Hematopoietic multipotent progenitor cell treated with erythropoietin and hydrocortisone succinate and interleukin-3 and kit ligand, for 4 days (in vitro differentiated cells): ENCODE data around the gene HES1.

Experiments used
- DNase-seq: peaks from one replicate; pipeline ENCODE4 v3.0.0-alpha.2; 2015

HES1 gene

DNA sequence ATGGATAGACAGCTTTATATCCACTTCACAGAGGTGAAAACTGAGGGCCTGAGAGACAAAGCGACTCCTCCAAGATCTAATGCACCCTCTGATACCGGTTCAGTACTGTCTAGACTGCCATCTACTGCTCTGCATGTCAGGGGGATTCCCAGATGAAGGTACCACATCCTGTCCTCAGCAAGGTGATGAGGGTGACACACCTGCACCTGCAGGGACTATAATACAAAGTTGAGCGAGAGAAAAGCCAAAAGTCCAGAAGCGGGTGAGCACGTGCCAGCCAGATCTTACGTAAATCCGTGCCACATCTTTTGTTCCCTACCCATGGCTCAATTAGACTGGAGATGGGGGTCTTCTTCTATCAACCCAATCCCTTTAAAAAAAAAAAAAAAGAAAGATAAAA, 32.4 kb upstream of the HES1 start:
- no peak for DNase-seq

DNA sequence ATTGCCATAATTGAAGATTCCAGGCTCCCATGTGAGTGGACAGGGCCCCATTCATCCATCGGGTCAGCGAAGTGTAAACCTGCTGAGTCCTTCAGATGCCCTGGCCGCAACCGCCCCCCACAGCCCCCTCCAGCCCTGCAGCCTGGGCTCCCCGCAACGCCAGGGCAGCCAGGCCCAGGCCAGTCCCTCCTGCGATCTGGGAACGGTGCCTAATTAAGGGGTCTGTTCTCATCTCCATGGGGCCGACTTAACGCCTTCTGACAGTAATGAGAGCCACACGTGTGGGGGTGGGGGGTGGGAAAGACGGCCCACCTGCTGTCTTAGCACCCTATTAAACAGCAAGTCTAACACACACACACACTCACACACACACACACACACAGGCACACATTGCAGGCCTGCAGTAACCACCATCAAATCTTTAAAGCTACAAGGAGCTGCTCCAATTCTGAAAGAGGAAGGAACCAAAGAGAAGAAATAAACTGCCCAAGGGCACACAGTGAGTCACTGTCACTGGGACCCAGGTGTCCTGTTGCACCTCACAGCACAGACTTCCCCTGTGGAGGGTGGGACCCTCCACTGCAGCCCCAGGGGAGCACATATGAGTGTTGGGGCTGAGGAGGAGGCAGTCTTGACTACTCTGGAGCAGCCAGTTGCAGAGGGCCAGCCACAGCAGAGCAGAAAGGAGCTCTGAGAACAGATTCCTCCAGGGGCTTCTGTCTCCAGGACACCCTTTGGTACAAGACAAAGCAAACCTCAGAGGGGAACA, 31.8 kb upstream of the HES1 start:
- peak; percentile 54 for DNase-seq

DNA sequence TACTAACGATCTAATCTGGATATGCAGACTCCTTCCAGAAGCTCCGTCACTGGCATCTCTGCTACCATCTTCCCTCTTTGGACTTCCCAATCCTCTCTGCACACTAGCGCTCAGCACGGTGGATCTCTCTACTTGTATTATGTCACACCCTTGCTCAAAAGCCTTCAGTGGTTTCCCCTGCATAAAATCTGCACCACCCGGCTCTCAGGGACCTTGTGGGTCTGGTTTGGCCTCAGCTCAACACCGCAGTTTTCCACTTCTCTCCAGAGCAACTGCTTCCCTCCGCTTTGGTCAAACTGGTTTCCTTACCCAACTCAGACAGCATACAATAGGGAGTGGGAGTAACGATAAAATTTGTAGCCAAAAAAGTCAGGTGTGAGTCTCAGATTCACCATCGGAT, 30.7 kb upstream of the HES1 start:
- no peak for DNase-seq

DNA sequence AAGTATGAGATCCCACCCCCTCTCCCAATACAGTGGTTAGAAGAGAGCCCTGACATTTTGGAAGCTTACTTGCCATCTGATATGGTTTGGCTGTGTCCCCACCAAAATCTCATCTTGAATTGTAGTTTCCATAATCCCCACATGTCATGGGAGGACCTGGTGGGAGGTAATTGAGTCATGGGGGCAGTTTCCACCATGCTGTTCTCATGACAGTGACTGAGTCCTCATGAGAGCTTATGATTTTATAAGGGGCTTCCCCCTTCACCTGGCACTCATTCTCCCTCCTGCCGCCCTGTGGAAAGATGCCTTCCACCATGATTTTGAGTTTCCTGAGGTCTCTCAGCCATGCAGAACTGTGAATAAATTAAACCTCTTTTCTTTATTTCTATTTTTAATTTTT, 28.8 kb upstream of the HES1 start:
- no peak for DNase-seq

DNA sequence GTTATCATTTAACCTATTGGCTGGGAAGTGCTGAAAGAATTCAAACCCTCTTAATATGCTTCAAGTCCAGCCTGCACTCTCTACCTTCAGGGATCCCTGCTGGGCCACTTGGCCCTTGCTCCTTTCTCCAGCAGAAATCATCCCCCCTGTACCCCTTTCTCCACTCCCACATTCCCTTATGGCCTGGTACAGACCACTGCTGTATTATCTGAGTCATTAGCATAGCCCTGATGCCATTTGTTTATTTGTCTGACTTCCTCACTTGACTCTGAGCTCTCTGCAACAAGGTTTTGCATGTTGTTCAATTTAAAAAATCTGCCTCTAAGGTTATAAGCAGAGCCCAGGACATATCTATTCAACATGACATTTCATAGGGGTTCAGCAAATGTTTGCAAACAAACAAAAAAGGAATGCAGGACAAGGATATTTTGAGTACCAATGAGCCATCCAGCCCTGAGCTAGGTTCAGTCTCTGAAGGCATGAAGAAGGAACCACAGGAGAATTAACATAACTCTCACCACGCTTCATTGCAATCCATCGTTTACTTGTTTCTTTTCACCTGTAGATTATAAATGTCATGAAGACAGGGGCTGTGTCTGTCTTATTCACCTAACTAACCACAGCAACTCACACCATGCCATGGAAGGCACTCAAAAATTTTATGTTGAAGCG, 26.6 kb upstream of the HES1 start:
- no peak for DNase-seq

DNA sequence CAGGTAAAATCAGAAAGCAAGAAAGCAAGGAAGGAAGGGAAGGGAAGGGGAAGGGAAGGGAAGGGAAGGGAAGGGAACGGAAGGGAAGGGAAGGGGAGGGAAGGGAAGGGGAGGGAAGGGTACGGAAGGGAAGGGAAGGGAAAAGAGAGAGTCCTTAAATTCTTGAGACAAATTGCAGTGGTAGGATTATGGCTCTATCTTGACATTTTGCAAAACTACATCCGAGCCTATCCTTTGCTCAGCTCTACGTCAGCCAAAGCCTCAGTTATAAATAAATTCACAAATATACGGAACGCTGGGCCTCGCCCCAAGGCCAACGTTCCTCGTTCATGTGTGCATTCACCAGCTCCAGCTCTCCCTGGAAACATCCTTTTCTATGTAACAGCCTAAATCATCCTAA, 25.5 kb upstream of the HES1 start:
- DNase-seq: no peak

DNA sequence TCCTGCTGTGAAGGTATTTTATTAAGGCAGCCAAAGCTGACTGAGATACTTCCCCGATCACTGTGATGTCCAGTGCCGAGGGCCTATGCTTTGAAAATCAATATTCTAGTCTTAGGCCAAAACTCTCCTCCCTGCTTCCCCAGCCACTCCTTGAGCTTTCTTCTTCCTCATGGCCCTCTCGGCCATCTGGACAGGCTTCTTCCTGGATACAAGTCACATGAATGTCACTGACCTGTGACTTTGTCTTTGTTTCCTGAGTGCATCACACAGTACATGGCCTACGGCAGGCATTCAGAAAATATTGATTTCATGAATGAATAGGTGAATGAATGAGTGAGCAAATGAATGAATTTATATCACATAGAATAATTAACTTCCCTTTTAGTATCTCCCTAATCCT, 24.6 kb upstream of the HES1 start:
- DNase-seq: no peak

DNA sequence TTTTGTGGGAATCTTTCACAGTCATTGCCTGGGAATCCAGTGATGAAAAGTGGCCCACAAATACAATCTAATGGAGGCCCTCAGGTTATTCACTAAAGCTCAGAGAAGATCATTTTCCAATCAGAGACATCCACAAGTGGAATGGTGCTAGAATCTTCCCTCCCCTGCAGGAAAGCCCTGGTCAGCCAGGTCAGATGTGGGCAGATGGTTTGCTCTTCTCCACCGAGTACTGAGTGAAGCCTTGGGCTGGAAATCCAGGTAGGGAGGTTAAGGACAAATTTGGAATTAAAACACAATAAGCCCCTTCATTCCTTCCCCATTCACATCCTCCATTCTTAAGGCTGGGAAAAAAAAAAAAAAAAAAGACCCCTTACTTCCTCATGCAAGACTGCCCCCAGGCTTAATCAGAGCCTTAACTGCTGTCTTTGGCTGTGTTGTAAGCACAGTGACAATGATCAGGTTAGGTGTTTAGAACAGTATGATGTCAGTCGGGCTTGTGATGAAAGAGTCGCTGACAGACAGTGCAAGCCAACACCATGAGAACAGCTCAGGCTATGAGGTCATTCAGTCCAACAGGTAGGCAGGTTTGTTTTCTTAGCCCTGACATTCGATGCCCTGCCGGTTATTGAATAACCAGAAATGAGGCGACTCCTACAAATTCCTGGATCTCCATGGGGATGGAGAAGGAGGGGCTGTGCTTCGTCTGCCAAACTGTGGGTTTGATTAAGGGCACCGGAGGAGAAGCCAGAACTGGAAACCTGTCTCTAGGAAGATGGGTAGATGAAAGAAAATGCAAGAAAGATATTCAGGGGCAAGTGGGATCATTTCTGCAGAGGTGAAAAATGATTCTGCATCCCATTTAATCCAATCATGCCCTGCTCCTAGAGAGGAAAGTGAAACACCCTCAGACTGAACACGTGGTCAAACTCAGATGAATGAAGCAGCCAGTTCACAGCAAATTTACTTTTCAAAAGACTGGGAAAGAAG, 23.5 kb upstream of the HES1 start:
- DNase-seq: no peak

DNA sequence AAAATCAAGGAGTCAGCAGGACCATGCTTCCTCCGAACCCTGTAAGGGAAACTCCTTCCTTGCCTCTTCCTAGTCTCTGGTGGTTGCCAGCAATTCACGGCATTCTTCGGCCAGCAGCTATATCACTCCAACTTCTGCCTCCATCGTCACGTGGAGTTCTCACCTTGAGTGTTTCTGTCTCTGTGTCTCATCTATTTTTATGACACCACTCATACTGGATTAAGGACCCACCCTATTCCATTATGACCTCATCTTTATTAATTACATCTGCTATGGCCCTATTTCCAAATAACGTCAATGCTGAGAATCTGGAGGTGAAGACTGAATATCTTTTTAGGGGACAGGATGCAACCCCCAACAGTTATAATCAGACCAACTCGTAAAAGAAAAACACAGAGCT, 21.8 kb upstream of the HES1 start:
- no peak for DNase-seq

DNA sequence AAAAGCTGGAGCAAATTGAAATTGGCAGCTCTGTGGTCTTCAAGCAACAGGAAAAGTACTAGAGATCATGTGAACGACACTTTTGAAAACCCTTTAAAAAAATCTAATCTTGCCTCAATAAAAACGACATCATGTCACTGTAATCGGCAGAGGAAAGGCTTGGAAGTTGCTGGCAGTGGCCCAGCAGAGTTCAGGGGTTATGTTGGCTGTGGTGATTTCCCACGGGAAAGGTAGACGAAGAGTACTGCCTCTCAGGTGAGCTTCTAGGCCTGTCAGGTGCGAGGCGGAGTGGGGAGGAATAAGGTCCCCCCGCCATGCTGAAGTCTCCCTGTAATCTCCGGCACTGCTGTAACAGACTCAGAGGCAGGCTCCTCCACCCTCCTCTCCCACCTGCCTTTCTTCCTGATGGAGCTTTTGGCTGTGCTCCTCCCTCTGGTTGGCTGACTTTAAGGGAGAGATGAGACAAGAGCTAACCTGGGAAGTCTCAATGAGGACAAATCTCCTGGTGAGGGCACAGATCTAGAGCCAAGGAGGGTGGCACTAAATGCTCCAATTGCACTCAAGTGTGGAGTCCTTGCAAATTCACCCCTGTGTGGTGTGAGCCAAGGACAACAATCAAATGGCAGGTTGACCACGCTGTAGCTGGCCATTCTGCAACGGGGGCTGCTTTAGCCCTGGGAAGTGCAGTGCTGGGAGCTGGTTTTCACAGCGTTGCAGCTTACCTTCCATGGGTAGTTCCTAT, 18.7 kb upstream of the HES1 start:
- DNase-seq: no peak

DNA sequence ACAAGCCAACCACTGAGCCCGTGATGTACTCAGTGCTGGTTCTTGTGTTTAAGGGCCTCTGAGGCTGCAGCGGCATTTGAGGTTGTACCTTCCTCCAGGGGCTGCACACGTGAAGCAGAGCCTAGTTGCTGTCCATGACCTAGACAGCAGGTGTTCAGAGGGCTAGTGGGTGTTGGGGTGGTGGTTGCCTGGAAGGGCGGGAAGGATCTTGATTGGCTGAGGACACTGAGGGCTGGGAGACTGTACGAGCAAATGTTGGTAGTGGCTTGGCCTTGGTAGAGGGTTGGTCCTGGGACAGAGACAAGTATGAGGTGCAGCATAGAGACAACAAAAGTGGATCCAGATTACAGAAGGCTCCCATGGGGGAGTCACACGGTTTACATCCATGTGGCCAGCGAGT, 17.0 kb upstream of the HES1 start:
- no peak for DNase-seq

DNA sequence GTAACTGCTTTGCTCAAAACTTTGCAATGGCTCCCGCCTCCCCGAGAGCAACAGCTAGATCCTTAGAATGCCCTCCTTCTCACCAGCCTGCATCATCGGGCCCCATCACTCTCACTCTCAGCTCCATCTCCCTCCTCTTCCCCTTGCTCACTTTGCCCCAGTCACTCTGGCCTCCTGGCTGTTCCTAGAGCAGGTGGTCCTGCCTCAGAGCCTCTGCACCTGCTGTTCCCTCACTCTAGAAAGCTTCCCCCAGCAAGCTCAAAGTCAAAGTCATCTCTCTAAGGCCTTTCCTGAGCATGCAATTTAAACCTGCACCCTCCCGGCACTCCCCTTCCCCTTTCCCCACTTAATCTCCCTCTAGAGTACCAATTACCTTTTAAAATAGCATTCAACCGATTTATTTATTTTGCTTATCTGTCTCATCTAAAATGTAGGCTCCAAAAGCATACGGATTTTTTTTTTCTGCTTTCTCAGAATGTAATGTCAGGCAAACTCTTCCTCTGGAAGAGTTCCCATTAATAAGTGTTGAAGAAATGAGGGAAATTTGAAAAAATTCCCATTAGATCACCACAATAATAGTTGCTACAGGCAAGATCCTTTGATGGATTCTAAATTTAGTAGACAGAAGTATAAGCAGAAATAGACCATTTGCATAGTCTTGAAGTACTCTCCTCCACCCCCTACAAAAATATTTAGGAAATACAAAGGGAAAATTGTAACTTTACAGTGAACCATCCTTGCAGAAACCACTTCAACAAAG, 15.9 kb upstream of the HES1 start:
- no peak for DNase-seq

DNA sequence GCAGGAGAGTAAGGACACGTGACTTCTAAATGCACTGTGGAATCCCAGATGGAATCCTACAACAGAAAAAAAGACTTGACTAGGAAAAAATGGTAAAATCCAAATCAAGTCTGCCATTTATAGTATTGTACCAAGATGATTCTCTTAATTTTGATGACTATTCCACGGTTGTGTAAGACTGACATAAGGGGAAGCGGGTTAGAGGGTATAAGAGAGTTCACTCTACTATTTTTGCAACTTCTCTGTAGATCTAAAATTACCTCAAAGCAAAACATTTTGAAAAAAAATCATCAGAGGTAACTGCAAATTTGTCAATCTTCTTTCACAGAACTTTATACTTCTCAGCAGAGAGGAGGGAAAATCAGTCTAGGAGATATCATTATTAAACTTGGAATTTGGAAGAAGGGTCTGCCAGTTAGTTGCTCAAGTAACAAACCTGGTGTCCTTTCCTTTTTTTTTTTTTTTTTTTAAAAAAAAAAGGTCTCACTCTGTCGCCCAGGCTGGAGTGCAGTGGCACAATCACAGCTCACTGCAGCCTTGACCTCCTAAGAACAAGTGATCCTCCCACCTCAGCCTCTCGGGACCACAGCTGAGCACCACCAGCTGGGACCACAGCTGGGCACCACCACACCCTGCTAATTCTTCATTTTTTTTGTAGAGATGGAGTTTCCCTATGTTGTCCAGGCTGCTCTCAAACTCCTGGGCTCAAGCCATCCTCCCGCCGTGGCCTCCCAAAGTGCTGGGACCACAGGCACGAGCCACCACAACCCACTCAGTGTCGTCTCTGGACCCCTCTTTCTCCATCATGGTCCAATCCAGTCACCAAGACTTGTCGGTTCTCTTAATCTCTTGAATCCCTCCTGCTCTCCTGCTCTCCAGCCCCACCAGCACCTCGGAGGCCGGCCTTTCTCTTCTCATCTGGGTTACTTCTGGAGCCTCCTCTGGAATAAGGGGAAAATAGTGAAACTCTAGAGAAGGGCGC, 14.9 kb upstream of the HES1 start:
- DNase-seq: peak; percentile 31

DNA sequence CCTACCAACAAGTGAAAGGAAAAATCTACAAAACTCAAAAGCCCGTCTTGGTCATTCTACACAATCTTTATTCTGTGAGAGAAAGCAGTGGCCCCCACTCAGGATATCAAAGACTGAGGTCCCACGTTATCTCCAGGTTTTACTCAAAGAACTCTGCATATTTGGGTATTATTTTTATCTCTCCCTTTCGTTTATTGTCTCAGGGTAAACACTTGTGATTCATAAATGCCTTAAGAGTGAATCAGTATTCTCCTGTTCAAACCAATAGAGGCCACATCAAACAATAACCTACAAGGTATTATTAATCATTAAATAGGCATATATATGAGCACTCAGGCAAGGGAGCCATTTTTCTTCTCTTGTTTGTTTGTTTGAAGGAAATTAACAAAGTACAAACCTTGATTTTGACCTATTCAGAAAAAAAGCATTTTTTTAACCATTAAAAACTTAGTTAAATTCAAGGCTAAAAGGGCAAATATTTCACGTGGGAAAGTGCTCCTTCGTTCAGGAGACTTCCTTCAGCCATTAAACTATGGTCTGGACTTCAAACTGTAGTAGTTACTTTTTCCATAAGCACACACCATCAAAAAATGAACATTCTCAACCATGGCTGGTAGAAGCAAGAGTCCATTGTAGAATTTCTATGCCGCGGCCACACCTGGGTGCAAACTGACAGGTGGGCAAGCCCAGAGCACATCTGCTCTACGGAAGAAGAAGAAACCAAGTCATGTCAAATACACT, 13.9 kb upstream of the HES1 start:
- no peak for DNase-seq

DNA sequence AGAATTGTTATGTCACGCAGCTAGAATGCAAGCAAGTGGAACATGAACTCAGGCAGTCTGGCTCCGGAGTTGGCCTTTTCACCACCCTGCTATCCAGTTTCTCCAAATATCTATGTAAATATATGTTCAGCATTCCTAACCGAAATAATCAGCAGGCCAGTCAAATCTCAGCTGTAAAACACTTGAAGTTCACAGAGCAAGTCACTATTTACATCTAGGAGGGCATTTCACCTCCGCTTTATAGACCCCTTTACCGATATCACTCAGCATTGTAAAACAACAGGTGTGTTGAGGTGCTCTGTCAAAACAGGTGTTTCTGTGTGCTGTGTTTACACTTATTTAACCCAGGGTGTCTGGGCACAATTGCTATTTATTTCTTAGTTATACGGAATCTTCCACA, 12.2 kb upstream of the HES1 start:
- DNase-seq: no peak

DNA sequence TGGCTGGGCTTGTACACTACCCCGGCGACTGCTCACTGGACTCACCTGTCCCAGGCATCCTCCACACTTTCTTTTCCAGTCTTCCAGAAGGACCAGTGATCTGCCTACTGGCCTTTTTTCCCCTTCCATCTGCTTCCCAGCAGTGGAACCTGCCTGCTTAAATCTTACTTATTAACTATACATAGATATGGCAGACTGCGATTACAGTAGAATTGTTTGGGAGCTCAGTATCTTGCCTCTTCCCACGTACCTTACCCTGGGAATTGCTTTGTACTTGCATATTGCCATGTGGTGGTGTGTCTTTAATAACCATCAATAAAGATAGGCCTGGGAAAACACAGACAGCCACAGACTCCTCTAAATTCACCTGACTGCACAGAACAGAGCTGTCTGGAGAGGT, 11.8 kb upstream of the HES1 start:
- DNase-seq: no peak

DNA sequence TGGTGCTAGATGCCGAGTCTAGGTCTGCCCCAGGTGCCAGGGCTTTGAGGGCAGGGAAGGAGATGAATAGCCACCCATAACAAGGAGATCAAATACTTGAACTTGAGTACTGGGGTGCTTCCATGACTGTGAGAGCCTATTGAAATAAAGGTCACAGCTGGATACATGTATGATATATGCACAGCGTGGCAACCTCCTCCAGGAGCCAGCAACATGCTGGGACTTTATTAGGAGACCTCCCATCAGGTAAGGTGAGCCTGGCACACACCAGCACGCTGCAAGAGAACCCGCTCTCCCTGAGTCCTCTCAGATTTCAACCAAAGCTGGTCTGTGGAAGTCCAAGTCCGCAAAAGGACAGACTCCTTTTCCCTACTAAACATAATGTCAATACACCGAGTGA, 10.5 kb upstream of the HES1 start:
- DNase-seq: no peak

DNA sequence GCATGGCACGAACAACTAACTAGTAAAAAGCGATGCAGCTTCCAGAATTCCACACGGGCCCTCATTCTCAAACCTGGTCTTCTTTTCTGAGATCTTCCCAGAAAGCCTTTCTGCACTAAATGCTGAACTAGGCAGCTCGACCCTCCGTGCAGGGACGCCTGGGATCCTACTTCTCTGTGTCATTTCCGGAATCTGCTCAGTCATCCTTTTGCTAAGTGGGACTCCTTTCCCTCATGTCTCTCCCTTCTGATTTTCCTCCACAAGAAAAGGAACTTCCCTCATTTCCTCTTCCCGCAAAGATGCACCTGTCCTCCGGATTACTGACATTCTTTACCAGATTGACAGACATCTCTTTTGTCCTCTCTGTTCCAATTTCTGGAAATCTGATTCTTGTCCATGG, 9.2 kb upstream of the HES1 start:
- no peak for DNase-seq

DNA sequence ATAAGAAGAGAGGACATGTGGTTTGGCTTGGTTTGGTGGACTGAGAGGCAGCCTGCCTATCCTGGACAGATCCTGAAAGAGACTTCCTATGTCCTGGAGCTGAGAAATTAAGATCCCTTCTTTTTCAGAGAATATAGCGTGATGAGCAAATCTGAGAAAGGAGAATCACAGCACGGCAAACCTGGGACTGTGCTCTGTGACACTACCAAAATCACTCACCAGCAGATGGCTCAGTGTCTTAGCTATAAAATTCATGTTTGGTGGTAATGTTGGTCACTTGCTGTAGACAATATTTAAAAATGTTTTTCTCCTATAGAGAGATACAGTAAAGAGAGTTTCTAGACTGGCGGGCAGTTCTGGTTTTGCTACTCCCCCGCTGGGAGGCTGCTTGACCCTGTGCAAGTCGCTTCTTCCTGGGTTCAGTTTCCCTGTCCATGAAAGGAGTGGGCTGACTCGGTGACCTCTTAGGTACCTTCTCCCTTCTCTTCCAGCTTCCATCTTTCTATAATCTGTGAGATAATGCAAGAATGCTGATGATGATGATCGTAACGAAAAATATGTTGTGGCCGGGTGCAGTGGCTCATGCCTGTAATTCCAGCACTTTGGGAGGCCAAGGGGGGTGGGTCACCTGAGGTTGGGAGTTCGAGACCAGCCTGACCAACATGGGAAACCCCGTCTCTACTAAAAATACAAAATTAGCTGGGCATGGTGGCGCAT, 7.6 kb upstream of the HES1 start:
- no peak for DNase-seq
